Stimulated activated CD4-positive, alpha-beta T cell treated with anti-CD3 and anti-CD28 coated beads, Interleukin-12 subunit alpha, Interleukin-12 subunit beta, amount 100 ng/mL, for 4 hours (primary cell): ENCODE measurements around the gene GAS7.
"Not testable (repeated sequence)": the region's sequence is repeated elsewhere in the genome, so short reads cannot be mapped to it uniquely, and the experiment has no call there.

Experiments used
- DNase-seq: peaks from one replicate; pipeline ENCODE4 v3.0.0-alpha.2; 2020

Gene GAS7

DNA sequence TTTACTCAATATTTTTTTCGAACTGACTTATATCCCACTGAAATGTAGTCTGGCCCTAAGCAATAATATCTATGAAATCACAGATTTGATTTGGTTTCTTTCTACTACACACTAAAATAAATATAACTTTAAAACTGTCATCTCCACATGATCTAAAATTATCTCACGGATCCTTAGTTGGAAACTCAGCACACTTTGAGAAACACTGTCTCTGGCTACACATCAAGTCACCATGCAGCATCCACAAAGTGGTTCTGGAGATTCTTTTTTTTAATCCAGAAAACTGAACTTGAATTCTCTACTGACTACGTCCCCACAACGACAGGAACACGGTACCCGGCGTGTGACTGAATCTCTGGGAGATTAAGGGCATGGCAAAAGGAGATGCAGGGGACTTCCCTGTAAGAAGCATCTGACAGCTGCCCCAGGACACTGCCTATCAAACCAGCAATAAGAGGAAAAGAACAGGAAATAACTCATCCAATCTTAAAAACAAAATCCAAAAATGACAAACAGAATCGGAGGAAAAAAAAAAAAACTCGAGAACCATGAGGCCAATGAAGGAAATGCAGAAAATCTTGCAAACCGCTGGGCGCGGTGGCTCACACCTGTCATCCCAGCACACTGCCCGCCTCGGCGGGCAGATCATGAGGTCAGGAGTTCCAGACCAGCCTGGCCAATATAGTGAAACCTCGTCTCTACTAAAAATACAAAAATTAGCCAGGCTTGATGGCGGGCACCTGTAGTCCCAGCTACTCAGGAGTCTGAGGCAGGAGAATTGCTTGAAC lies 152.3 kb downstream of the GAS7 start:
- DNase-seq = no peak

- no peak for DNase-seq
These were observed 155.7 kb downstream of the GAS7 start for GRCh38 chr17:10042589-10043244.

DNA sequence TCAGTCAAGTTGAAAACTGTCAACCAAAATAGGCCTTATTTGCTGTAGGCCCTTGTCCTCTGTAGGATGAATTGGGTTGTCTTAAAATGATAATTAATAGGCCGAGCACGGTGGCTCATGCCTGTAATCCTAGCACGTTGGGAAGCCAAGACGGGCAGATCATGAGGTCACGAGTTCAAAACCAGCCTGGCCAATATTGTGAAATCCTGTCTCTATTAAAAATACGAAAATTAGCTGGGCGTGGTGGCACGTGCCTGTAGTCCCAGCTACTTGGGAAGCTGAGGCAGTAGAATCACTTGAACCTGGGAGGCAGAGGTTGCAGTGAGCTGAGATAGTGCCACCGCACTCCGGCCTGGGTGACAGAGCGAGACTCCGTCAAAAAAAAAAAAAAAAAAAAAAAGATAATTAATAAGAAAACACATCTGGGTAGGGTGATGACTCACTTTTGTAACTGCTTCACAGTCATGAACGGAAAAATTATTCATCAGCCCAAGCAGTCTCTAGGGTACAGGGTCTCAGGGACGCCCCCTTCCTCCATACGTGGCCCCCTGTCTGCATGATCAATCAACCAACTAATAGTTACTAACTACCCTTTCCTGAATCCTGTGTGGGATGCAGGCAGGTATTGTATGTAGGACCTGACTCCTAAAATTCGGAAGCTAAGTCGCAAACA lies 156.4 kb downstream of the GAS7 start:
- DNase-seq = no peak

GRCh38 chr17:10041287-10041612 lies 157.2 kb downstream of the GAS7 start:
- DNase-seq = no peak

DNA sequence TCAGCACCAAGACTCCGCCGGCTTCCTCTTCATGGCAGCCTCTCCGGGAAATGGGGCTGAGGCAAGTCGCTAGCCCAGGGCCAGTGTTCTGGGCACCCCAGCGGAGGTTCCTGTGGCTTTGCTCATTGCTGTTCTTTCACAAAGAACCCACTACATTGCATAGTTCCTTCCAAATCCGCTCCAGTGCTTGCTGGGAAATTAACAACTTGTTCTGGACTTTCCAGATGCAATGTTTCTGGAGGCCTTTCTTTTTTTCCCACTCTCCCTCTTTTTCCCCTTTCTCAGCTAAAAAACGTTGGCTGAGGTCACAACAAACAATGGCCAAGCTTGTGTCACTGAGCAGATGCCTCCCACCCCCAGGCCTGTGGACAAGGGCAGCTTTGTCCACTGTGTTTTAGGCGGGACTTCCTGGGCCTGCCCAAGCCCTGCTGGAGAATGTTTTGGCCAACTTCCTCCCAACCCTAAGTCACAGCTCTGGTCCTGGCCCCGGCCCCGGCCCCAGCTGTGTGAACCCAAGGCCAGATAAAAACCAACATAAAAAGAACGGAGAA lies 161.8 kb downstream of the GAS7 start:
- no peak for DNase-seq

GRCh38 chr17:10035885-10036284 lies 162.5 kb downstream of the GAS7 start:
- no peak for DNase-seq

- DNase-seq = no peak
These were observed 163.5 kb downstream of the GAS7 start for GRCh38 chr17:10034719-10035475.

- no peak for DNase-seq
These were observed 164.4 kb downstream of the GAS7 start for GRCh38 chr17:10033959-10034358.

GRCh38 chr17:10033449-10033848 lies 165.0 kb downstream of the GAS7 start:
- DNase-seq = no peak

- no peak for DNase-seq
These were observed 166.1 kb downstream of the GAS7 start for GRCh38 chr17:10032118-10032852.

DNA sequence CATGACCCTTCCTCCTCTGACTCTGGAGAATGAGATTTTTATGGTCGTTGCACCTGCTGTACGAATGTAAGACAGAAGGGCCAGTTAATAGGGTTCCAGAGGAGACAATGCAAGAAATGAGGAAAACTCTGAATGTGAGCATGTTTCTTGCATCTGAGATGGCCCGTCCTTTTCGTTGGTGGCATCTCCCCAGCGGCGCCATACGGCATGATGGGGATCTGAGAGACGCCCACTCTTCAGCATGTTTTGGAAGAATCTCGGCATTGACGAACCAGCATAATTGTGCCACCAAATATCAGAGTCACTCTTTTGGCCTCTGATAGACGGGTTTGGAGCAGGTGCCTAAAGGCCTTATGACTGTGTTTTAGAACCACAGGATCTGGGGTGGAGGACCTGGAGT lies 166.8 kb downstream of the GAS7 start:
- no peak for DNase-seq

DNA sequence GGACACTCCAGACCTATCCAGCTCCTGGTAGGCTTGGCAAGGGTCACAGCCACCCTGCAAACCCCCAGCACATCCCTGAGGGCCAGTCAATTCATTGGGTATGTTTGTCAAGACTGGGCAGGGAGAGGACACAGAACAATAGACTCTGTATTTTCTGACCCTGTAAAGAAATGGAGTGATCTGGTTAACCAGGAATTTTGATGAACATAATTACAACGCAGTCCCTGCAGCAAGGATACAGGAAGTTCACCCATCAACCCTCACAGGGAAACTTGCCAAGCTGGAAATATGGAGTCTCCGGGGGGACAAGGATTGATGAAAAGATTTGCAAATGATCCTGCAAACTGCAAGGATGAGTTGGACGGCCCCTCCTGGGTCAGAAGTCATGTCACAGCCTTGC lies 167.3 kb downstream of the GAS7 start:
- no peak for DNase-seq

DNA sequence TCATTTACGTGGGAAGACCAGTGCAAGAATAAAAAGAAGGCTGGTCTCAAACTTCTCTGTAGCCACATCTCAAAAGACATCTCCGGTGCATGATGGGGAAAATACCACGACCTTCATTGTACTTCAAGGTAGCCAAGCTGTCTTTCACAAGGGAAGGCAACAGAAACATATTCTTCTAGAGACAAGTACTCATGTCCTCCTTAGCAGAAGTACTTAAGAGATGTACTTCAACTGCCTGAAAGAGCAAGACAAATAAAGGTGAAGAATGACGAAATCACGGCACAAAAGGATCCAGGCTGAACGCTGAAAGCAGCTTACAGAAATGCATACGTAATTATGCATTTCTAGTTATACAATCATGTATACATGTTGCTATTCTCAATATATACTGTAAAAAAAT lies 169.3 kb downstream of the GAS7 start:
- no peak for DNase-seq

- DNase-seq = no peak
These were observed 172.2 kb downstream of the GAS7 start for GRCh38 chr17:10025976-10026901.

- DNase-seq = no peak
These were observed 173.2 kb downstream of the GAS7 start for GRCh38 chr17:10025224-10025623.

- DNase-seq = no peak
These were observed 176.0 kb downstream of the GAS7 start for GRCh38 chr17:10022416-10022815.

GRCh38 chr17:10021272-10021984 lies 177.0 kb downstream of the GAS7 start:
- DNase-seq = no peak

DNA sequence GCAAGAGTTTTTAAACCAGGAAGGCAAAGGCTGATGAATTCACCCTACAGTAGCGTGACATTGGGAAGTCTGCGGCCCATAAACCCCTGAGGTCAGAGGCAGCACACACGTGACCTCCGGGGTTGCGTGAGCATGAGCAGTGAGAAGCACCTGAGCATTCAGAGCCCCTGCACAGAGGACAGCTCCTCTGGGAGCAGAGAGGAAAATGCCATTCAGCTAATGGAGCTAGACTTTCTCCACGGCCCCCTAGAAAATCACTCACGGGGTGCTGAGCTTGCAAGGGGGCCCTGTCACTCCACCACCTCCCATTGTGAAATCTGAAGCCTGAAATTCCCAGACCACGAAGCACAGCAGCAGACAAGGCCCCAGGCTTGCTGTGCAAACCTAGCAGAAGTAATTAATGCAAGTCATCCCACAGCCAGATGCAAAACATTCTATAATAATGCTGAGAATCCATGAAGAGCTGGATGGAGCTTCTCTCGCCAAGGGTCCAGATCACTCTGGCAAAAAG lies 178.4 kb downstream of the GAS7 start:
- DNase-seq = no peak

DNA sequence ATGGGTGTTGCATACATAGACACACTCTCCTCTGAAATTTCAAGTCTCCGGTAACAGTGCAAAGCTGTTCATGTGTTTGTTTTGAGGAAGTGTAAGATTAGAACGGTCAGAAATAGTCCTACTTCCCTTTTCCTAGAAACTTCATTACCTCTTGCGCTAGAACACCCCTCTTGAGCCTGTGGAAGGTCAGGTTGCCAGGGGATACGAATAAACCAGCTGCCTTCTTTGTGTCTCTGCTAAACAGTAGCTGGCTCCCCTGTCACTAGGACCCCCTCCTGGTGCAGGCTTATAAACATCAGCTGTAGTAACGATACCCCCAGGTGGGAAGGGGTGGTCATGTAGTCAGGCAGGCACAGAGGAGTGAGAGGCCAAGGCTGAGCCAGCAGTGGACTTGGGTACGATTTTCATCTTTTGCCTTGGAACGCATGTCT lies 179.9 kb downstream of the GAS7 start:
- no peak for DNase-seq

DNA sequence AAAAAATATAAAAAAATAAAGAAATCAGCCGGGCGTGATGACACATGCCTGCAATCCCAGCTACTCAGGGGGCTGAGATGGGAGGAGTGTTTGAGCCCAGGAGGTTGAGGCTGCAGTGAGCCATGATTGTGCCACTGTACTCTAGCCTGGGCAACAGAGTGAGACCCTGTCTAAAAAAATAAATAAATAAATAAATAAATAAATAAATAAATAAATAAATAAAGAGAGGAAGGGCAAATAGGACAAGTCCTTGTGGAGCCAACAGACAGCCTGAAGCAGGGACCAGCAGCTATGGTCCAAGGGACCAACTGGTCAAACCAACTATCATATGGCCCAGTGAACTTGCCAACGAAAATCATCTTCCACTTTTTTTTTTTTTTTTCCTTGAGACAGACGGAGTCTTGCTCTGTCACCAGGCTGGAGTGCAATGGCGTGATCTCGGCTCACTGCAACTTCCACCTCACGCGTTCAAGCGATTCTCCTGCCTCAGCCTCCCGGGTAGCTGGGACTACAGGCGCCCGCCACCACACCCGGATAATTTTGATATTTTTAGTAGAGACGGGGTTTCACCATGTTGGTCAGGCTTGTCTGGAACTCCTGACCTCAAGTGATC lies 181.3 kb downstream of the GAS7 start:
- not testable (repeated sequence) for DNase-seq
